HCT116 (cell line): Measurements from ENCODE around the gene TRPM6. TPM values are rescaled to one million over a fixed set of nuclear protein-coding genes. Genes with fewer than 3 reads are reported as not detected.
A peak's percentile ranks its signal among the peaks of the same experiment; 100 is the strongest.

Source experiments
- ATAC-seq: fragments of 200-7000 bp; cut with Tn5 transposase; 2 replicates; pipeline ENCODE4 v1.9.1; 2020; ENCODE audit warnings: mild to moderate bottlenecking, moderate library complexity
- BruUV-seq: library from RNA; stranded (reverse); fragments of 400-500 nt; replicated peaks from 2 replicates; lab custom pipeline; 2021; lab: Mats Ljungman, UMichigan
- CTCF ChIA-PET: fragments of 300-600 bp; sonication (Branson Sonifier 250); formaldehyde crosslinking; loops from one replicate; lab custom pipeline; 2021; ENCODE audit warnings: antibody characterized with exemption; lab: Charles Lee
- POLR2A ChIA-PET: fragments of 300-600, 350-600 bp; sonication (Branson Sonifier 250); formaldehyde crosslinking; loops from one replicate; lab custom pipeline; 2021; ENCODE audit warnings: antibody characterized with exemption; lab: Charles Lee
- RAD21 ChIA-PET, 2 experiments: fragments of 300-600 bp; sonication (Branson Sonifier 250); formaldehyde crosslinking; loops; one replicate each; lab custom pipeline; 2023; ENCODE audit warnings: low total read pairs in 2 of 2; ENCODE audit not compliant: uncharacterized antibody in 2 of 2, unreplicated experiment in 2 of 2, low non-redundant PET in 1 of 2; lab: Charles Lee
- DNase-seq: peaks from one replicate; pipeline ENCODE4 v3.0.0-alpha.2; 2010; ENCODE audit warnings: low read depth, low spot score
- H2AFZ ChIP-seq: fragments of 200-600 bp; shearing (Covaris generic), sonication (generic); 2 replicates; pipeline ENCODE4 v1.6.1; 2017; ENCODE audit warnings: low read depth, mixed run types, mixed read lengths, antibody characterized with exemption, low read length; ENCODE audit not compliant: poor library complexity, severe bottlenecking
- H3K27ac ChIP-seq: 2 replicates; pipeline ENCODE4 v1.5.1; 2012; ENCODE audit warnings: low read depth, low read length
- H3K27me3 ChIP-seq: fragments of 200-600 bp; sonication (generic); 2 replicates; pipeline ENCODE4 v1.6.1; 2016; ENCODE audit warnings: mixed run types, low read length, mixed read lengths; ENCODE audit not compliant: insufficient read depth
- H3K36me3 ChIP-seq, 2 experiments: fragments of 200-500 bp in 1 of 2; fragments of 200-600 bp in 1 of 2; sonication (Bioruptor generic) in 1 of 2; sonication (generic) in 1 of 2; 2 replicates each; pipeline versions ENCODE4 v1.5.1 to v1.6.1; 2014 to 2016; ENCODE audit warnings: low read length in 2 of 2, inconsistent platforms in 1 of 2, mixed read lengths in 1 of 2, mixed run types in 1 of 2; ENCODE audit not compliant: insufficient read depth in 2 of 2, control insufficient read depth in 1 of 2
- H3K4me1 ChIP-seq, 2 experiments: fragments of 200-600 bp in 1 of 2; sonication (generic) in 1 of 2; 2 replicates each; pipeline versions ENCODE4 v1.5.1 to v1.6.1; 2012 to 2017; ENCODE audit warnings: low read length in 2 of 2, inconsistent platforms in 1 of 2, mild to moderate bottlenecking in 1 of 2, mixed read lengths in 1 of 2, mixed run types in 1 of 2, moderate library complexity in 1 of 2; ENCODE audit not compliant: insufficient read depth in 2 of 2, control insufficient read depth in 1 of 2
- H3K4me2 ChIP-seq: fragments of 200-600 bp; sonication (generic); 2 replicates; pipeline ENCODE4 v1.6.1; 2017; ENCODE audit warnings: mixed run types, low read length, mixed read lengths
- H3K4me3 ChIP-seq, 2 experiments: fragments of 200-600 bp in 1 of 2; sonication (generic) in 1 of 2; replicated peaks in 1 of 2; 2 replicates each; pipeline ENCODE4 v1.5.1; 2011 to 2016; ENCODE audit warnings: low read length in 2 of 2, control low read depth in 1 of 2, low read depth in 1 of 2, mild to moderate bottlenecking in 1 of 2, mixed read lengths in 1 of 2, mixed run types in 1 of 2
- H3K79me2 ChIP-seq: fragments of 200-600 bp; sonication (generic); 2 replicates; pipeline ENCODE4 v1.6.1; 2017; ENCODE audit warnings: mild to moderate bottlenecking, mixed run types, low read length, moderate library complexity, mixed read lengths; ENCODE audit not compliant: insufficient read depth
- H3K9ac ChIP-seq: fragments of 200-600 bp; sonication (generic); 2 replicates; pipeline ENCODE4 v1.6.1; 2016; ENCODE audit warnings: low read length, mixed read lengths
- H3K9me2 ChIP-seq: fragments of 200-600 bp; sonication (generic), shearing (Covaris generic); 2 replicates; pipeline ENCODE4 v1.6.1; 2017; ENCODE audit warnings: mixed run types, mild to moderate bottlenecking, moderate library complexity; ENCODE audit not compliant: insufficient read depth
- H3K9me3 ChIP-seq, 2 experiments: fragments of 200-500 bp in 1 of 2; fragments of 200-600 bp in 1 of 2; sonication (Bioruptor generic) in 1 of 2; sonication (generic) in 1 of 2; 2 replicates each; pipeline ENCODE4 v1.6.1; 2014 to 2017; ENCODE audit warnings: low read length in 2 of 2, mixed read lengths in 2 of 2, inconsistent platforms in 1 of 2, low read depth in 1 of 2, mild to moderate bottlenecking in 1 of 2, mixed run types in 1 of 2, moderate library complexity in 1 of 2; ENCODE audit not compliant: control insufficient read depth in 1 of 2, insufficient read depth in 1 of 2
- H4K20me1 ChIP-seq: fragments of 200-600 bp; sonication (generic), shearing (Covaris generic); 2 replicates; pipeline ENCODE4 v1.6.1; 2017; ENCODE audit warnings: mixed run types, mild to moderate bottlenecking, moderate library complexity; ENCODE audit not compliant: insufficient read depth
- EGR1 ChIP-seq: IDR thresholded peaks from 2 replicates; pipeline ENCODE4 v1.6.1; 2012; ENCODE audit warnings: low read depth
- ELF1 ChIP-seq: IDR thresholded peaks from 2 replicates; pipeline ENCODE4 v1.6.1; 2012; ENCODE audit warnings: low read depth, borderline replicate concordance
- EZH2 ChIP-seq: fragments of 200-600 bp; sonication (generic); IDR thresholded peaks from 2 replicates; pipeline ENCODE4 v1.6.1; 2017; ENCODE audit warnings: antibody characterized with exemption, mixed run types
- POLR2A ChIP-seq: IDR thresholded peaks from 2 replicates; pipeline ENCODE4 v1.7.0; 2011; ENCODE audit warnings: borderline replicate concordance; ENCODE audit not compliant: insufficient read depth, insufficient read length; ENCODE audit errors: extremely low read depth
- POLR2AphosphoS5 ChIP-seq: IDR thresholded peaks from 2 replicates; pipeline ENCODE4 v1.6.1; 2011; ENCODE audit warnings: mild to moderate bottlenecking, low read depth, low read length, moderate library complexity
- RAD21 ChIP-seq: IDR thresholded peaks from 2 replicates; pipeline ENCODE4 v1.6.1; 2012; ENCODE audit warnings: low read depth, mild to moderate bottlenecking
- SIN3A ChIP-seq: IDR thresholded peaks from 2 replicates; pipeline ENCODE4 v1.6.1; 2012; ENCODE audit warnings: low read depth
- SP1 ChIP-seq: IDR thresholded peaks from 2 replicates; pipeline ENCODE4 v1.6.1; 2012; ENCODE audit warnings: low read depth
- SRF ChIP-seq: IDR thresholded peaks from 2 replicates; pipeline ENCODE4 v1.6.1; 2012; ENCODE audit warnings: low read depth
- ZNF274 ChIP-seq: fragments of 200-500 bp; sonication (Bioruptor generic); IDR thresholded peaks from 2 replicates; pipeline ENCODE4 v1.6.1; 2014; ENCODE audit warnings: mild to moderate bottlenecking, low read depth, low read length, inconsistent platforms
- intact Hi-C: fragments of 100-400 bp; cut with micrococcal nuclease; formaldehyde crosslinking; loops from 2 replicates; pipeline ENCODE4 v1.10.0; 2022
- total RNA-seq: library from RNA; stranded (reverse); gene quantifications from one replicate; pipeline ENCODE4 v1.2.1, GENCODE V29; 2021; ENCODE audit not compliant: unreplicated experiment
- TF ChIP-seq, protein P1 (sequence below): IDR thresholded peaks from 2 replicates; pipeline ENCODE4 v1.6.1; 2012
- TF ChIP-seq, protein P2 (sequence below), 3 experiments: fragments of 200-600 bp in 1 of 3; sonication (generic) in 1 of 3; IDR thresholded peaks in 2 of 3; conservative IDR thresholded peaks in 1 of 3; 2 replicates each; pipeline ENCODE4 v1.5.1; 2012 to 2017; ENCODE audit warnings: low read depth in 2 of 3, low read length in 2 of 3, antibody characterized with exemption in 1 of 3, borderline replicate concordance in 1 of 3, control low read depth in 1 of 3, mild to moderate bottlenecking in 1 of 3, mixed read lengths in 1 of 3, mixed run types in 1 of 3, moderate library complexity in 1 of 3; ENCODE audit not compliant: insufficient read depth in 1 of 3

The TRPM6 gene
- total RNA-seq, 1 experiment from 2014 or later, result 0.44 TPM

DNA sequence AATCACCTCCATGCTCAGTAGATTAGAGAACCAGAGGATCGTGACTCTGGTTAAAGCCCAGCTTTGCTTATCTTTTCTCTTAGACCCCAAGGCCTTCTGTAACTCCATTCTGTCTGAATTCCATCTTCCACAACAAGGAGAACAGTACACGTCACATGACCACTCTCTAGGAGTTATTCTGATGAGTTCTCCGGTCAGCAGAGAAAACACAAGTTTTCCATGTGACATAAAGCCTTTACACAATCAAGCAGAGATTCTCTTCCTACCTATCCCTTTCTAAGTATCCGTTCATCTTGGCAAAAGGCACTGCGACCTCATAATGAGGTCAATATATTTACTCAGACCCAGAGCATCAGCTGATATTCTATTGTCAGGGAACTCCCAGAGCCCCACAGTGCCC, 112.3 kb downstream of the TRPM6 start:
- RAD21 ChIA-PET, result no interaction called here
- Histone ChIP-seq H3K4me1 (peaks cover 0 to 6% of the 10 kb centered on the region in 2 experiments; a peak in 2 of 4 replicates), H3K27ac (no peak overlapping the region), H3K9ac (no peak overlapping the region), H3K36me3 (no peaks in the 10 kb centered on the region), H3K9me3 (no peaks in the 10 kb centered on the region), H3K9me2 (no peaks in the 10 kb centered on the region), H2AFZ (no peak overlapping the region), H3K4me3 (no peak overlapping the region), H3K4me2 (no peak overlapping the region), H3K79me2 (no peaks in the 10 kb centered on the region), H4K20me1 (no peaks in the 10 kb centered on the region), H3K27me3 (no peaks in the 10 kb centered on the region)
- BruUV-seq, result no TSS peak
- DNase-seq (no peak), ATAC-seq (no peak)
- CTCF ChIA-PET, result interaction anchor here (0.8 to 3.2 kb wide), 4 partner anchors 229 to 1091 kb away, joined by 3 to 25 read pairs (median 6); no protein-coding TSS in a partner anchor
- TF ChIP-seq SIN3A, result no peak
- TF ChIP-seq EGR1, result no peak
- TF ChIP-seq, protein P1, sequence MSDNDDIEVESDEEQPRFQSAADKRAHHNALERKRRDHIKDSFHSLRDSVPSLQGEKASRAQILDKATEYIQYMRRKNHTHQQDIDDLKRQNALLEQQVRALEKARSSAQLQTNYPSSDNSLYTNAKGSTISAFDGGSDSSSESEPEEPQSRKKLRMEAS, result no peak
- TF ChIP-seq ZNF274, result no peak
- no peak for TF ChIP-seq EZH2
- TF ChIP-seq ELF1, result no peak
- no peak for TF ChIP-seq POLR2A
- no peak for TF ChIP-seq SRF
- TF ChIP-seq POLR2AphosphoS5, result no peak
- no peak for TF ChIP-seq SP1
- intact Hi-C loops, result loop anchor here (2.0 to 5.0 kb wide), 2 partner anchors 177 to 463 kb away; partner anchors contain the start of gene C9orf40
- POLR2A ChIA-PET, result no interaction called here

DNA sequence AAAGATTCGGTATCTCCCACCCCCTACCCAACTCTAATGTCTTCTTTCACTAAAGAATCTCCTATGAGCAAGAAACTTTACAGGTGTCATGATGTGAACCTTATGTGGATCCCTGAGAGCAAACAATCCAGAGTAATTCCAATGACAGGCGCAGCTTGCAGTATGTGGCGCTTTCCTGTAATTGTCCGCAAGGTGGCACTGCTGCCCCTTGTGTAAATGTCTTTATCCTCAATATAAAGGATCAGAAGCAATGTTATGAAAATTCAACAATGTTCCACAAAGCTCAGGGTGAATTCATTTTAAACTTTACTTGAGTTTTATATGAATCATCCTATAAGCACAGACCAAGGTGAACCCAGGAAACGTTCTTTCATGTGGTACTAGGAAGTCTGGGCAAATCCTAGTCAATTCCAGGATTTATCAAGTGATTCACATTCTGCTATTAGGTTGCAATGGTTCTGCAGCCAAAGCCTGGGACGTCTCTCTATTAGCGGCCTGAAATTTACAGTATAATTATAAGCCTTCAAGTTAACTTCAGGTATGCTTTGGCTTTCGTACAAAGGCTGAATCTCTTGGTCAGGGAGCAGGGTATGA, 113.7 kb downstream of the TRPM6 start:
- Histone ChIP-seq H2AFZ (no peak overlapping the region), H3K9me3 (no peaks in the 10 kb centered on the region), H3K36me3 (no peaks in the 10 kb centered on the region), H3K4me3 (no peak overlapping the region), H4K20me1 (no peaks in the 10 kb centered on the region), H3K4me1 (peaks cover 0 to 6% of the 10 kb centered on the region in 2 experiments; a peak in 2 of 4 replicates), H3K9ac (no peak overlapping the region), H3K4me2 (no peak overlapping the region), H3K27ac (no peak overlapping the region), H3K27me3 (no peaks in the 10 kb centered on the region), H3K79me2 (no peaks in the 10 kb centered on the region), H3K9me2 (no peaks in the 10 kb centered on the region)
- no TSS peak for BruUV-seq
- intact Hi-C loops, result loop anchor here (1.0 to 2.0 kb wide), 4 partner anchors 228 to 465 kb away; no protein-coding TSS in a partner anchor
- ATAC-seq (peak; percentile 70), DNase-seq (peak; percentile 67)
- ChIA-PET RAD21 (interaction anchor here (0.6 to 1.4 kb wide), 4 partner anchors 302 to 310 kb away, joined by 3 to 4 read pairs (median 3); no protein-coding TSS in a partner anchor), CTCF (interaction anchor here (0.7 to 3.4 kb wide), 23 partner anchors 9 to 1573 kb away, joined by 3 to 20 read pairs (median 4); partner anchors contain the start of genes C9orf40, CARNMT1, NMRK1 and OSTF1), POLR2A (no interaction called here)
- TF ChIP-seq, protein P2, sequence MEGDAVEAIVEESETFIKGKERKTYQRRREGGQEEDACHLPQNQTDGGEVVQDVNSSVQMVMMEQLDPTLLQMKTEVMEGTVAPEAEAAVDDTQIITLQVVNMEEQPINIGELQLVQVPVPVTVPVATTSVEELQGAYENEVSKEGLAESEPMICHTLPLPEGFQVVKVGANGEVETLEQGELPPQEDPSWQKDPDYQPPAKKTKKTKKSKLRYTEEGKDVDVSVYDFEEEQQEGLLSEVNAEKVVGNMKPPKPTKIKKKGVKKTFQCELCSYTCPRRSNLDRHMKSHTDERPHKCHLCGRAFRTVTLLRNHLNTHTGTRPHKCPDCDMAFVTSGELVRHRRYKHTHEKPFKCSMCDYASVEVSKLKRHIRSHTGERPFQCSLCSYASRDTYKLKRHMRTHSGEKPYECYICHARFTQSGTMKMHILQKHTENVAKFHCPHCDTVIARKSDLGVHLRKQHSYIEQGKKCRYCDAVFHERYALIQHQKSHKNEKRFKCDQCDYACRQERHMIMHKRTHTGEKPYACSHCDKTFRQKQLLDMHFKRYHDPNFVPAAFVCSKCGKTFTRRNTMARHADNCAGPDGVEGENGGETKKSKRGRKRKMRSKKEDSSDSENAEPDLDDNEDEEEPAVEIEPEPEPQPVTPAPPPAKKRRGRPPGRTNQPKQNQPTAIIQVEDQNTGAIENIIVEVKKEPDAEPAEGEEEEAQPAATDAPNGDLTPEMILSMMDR (IDR thresholded peaks at IDR 0.05 in 2 of 3, conservative IDR thresholded peaks at IDR 0.05 in 1 of 3; ENCODE audit: borderline replicate concordance in 1 of 3, insufficient read depth in 1 of 3, low read depth in 2 of 3, low read length in 2 of 3), result peak; percentile 77 to 96 (median 78)
- TF ChIP-seq RAD21 (peak; percentile 92), ELF1 (no peak), SRF (no peak), EZH2 (no peak)
